Measurements from ENCODE around the gene IL17RE.
"Not testable (repeated sequence)": the region's sequence is repeated elsewhere in the genome, so short reads cannot be mapped to it uniquely, and the experiment has no call there.

Gene IL17RE, protein sequence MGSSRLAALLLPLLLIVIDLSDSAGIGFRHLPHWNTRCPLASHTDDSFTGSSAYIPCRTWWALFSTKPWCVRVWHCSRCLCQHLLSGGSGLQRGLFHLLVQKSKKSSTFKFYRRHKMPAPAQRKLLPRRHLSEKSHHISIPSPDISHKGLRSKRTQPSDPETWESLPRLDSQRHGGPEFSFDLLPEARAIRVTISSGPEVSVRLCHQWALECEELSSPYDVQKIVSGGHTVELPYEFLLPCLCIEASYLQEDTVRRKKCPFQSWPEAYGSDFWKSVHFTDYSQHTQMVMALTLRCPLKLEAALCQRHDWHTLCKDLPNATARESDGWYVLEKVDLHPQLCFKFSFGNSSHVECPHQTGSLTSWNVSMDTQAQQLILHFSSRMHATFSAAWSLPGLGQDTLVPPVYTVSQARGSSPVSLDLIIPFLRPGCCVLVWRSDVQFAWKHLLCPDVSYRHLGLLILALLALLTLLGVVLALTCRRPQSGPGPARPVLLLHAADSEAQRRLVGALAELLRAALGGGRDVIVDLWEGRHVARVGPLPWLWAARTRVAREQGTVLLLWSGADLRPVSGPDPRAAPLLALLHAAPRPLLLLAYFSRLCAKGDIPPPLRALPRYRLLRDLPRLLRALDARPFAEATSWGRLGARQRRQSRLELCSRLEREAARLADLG

DNA sequence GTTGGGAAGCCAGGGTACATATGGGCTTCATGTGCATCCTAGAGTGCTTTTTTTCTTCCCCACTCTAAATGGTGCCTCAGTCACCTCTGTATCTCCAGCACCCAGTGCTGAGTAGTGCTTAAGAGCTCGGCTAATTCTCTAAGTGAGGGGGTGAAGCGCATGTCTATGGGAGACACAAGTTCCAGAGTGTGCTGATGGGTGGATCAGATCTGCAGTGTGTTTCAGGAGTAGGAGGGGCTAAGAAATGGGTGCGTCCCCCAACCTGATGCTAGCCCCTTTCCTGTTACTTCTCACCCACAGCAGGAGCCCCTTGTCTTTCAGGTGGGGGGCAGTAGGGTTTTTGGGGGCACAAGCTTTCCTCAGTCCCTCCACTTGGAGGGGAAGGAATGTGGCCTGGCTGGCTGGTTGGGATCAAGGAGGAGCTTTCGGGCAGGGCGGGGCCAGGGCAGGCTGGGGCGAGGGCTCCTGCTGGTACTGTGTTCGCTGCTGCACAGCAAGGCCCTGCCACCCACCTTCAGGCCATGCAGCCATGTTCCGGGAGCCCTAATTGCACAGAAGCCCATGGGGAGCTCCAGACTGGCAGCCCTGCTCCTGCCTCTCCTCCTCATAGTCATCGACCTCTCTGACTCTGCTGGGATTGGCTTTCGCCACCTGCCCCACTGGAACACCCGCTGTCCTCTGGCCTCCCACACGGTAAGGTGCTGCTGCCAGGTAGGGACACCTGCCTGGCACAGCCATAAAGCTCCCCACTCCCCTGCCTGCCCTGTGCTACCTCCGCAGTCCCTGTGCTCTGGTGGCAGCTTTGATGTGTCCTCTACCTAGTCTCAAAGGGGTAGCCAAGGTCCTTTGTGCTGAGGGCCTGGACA is at the start of gene IL17RE:
Gene IL17RE (plus strand): TSS at position 477 of the 866 bp plus-strand sequence. CDS start 85 bp downstream, at position 562.
- DNase-seq: no peak

DNA sequence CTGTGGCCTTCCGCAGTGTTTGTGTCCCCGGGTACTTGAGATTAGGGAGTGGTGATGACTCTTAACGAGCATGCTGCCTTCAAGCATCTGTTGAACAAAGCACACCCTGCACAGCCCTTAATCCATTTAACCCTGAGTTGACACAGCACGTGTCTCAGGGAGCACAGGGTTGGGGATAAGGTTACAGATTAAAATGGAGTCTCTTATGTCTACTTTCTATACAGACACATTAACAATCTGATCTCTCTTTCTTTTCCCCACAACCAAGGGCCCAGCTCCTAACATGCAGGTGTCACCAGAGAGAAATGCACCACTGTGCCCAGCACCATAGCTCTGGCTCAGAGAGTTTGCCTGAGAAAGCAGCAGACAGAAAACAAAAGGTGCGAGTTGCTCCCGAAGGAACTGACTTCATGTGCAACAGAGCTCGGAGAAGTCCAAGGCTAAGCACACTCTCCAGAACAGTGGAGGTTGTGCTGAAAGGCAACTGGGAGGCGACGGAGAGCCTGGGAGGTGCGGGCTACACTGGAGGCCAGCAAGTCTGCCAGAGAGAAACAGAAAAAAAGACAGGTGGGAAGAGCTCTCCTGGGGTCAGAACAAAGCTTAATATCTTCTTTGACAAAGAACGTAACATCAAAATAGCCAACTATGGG is 48.2 kb upstream of the IL17RE start:
- DNase-seq: not testable (repeated sequence)

DNA sequence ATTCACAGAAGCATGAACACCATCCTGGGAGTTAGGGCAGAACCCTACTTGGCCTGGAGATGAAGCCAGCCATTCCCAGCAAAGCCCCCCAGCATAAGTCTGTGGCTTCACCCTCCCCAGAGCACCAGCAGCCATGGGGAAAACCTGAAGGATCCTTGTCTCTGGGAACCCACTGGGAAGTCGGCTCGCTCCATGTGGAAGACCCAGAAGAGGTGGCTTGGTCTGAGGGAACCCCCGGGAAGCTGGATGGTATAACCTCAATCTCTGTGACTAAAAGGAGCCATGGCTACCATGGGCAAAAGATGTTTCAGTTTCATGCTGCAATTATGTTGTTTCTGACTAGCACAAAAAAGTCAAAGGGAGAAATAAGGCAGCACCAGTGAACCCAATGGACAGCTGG is 47.1 kb upstream of the IL17RE start:
- DNase-seq: no peak

DNA sequence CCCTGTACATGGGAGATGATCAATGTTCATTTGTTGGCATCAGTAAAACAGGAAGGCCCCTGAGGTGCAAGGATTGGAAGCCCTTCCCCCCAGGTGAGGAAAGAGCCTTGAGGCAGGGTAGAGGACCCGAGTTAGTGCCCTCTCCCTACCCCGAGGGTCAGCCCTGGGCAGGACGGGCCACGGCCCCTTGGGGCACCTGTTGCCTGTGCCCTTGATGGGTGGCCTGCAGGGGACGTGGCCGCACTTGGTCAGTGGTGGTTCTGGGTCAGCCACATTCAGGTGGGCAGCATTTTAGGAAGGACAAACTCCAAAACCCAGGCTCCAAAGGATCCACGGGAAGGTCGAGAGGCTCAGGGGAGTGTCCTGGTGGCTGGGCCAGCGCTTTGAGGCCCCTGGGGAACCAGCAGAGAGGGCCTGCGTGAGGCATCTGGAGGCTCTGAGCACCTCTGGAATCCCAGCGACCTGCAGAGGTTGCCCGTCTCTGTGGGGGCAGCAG is 43.1 kb upstream of the IL17RE start:
- DNase-seq: no peak

DNA sequence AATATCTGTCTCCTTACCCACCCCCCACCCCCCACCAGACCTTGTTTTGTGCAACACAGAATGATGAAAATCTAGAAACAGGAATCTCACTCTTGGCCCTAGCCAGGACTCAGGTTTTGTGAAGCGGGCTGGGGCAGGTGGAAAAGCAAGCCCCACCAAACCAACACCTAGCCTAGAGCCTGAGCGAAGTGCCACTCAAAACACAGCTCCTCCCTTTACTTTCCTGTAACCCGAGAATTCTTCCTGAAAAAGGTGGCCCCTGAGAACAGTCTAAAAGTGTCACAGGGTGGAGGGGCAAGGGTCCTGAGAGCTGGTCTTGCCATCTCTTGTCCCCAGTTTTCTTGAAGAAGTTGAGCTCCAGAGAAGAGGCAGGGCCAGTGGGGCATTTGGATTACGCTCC is 41.4 kb upstream of the IL17RE start:
- no peak for DNase-seq

DNA sequence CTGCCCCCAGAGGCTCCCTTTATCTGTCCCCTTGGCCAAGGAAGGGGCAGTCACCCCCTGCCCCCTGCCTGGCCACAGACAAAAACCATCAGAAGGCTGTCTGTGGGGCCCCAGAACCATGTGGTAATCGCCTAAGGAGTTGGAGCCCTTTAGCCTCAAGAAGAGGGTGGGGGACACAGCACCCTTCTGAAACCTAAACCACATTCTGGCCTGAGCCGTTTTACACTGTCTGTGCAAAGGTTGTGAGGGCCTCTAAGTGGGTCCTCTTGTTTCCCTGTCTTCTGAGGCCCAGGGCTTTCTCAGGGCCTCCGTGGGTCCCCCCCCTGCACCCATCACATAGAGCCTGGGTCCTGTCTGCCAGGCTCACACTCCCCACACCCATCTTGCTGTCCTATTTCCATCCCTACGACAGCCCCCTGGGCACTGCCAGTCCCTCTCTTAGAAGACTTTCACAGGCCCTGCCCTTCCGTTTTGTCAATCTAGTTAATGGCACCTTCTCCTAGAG is 41.0 kb upstream of the IL17RE start:
- DNase-seq: no peak

DNA sequence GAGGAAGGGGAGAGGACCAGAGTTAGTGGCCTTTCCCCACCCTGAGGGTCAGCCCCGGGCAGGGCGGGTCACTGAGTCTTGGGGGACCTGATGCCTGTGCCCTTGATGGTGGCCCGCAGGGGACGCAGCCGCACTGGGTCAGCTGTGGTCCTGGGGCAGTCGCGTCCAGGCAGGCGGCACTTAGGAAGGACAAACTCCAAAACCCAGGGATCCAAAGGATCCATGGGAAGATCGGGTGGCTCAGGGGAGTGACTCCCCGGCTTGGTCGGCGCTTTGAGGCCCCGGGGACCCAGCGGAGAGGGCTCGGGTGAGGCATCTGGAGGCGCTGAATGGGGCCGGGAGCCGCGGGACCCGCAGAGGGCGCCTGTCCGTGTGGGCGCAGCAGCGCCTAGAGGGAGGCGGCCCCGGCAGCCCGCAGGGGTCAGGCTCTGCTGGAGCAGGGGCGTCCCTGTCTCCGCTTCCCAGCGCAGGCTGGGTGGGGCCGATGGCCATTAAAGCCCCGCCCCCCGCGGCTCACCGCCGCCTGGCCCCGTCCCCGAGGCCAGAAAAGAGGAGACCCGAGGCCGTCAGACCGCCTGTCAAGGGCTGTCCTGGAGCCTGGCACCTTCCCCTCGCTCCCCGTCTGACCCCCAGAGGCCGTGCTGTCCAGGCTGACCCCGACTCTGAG is 40.1 kb upstream of the IL17RE start:
- DNase-seq: no peak

DNA sequence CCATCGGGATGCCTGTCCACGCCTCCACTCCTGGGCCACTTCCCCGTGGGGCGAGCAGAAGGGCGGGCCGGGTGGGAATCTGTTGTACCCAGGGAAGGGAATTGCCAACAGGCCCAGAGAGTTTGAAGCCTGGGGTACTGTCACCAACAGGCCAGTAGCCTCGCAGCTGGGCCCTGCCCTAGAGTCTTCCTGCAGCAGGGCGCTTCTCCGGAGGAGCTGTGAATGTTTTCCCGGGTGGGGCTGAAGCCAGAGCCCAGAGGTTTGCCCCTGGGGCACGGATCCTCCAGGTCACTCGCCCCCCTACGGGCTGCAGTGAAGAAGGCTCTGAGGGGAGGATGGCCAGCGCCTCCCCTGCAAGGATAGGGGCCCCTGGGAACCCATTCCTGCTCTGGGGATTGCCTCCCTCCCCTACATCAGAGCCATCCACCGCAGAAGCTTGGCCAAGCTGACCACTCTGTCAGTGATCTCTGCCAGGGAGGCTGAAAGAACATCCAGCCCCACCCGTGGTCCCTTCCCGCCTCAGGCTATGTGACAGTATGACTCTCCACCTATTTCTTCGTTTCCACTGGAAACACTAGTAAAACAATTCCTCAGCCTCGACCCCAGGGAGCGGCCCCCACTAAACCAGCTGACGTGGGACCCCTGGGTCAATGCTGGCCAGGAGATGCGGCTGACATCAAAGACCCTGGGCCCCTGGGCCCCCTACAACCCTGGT is 39.4 kb upstream of the IL17RE start:
- DNase-seq: no peak

DNA sequence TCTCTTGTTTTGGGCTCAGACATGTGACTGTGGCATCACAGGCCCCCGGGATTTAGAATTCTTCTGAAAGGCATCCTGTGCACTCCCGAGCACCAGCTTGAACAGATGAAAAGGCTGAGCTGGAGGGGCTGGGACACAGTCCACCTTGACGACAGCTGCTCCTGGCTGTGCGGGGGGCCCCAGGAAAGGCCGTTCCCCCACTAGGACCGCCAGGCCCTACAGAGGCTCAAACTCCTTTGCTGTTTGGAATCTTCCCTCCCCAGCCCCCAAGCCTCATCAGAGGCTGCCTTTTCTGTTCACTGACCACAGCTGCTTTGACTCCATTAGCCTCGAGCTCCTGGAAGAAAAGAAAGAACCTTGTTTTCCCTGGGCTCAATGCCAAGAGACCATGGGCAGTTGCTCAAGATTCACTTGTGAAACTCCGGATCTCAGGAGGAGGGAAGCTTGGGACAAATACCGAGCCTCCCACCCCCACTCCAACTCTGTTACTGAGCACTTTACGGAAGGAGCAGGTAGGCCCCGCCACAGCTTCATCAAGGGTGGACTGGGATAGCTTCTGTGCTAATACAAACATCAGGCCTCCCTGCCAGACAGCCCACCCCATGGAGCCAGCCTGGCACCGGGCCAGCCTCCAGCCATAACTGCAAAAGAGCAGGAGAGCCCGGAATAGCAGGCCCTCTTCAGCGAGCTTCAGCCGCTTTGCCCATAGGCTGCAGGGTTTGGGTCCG is 38.3 kb upstream of the IL17RE start:
- DNase-seq: peak; percentile 39

DNA sequence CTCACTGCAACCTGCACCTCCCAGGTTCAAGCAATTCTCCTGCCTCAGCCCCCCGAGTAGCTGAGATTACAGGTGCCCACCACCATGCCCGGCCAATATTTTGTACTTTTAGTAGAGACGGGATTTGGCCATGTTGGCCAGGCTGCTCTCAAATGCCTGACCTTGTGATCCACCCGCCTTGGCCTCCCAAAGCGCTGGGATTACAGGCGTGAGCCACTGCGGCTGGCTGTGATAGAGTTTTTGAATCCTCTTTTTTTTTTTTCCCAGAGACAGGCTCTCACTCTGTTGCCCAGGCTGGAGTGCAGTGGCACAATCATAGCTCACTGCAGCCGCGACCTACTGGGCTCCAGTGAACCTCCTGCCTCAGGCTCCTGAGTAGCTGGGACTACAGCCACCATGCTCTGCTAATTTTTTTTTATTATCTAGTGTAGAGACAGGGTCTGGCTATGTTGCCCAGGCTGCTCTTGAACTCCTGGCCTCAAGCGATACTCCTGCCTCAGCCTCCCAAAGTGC is 37.5 kb upstream of the IL17RE start:
- DNase-seq: not testable (repeated sequence)

DNA sequence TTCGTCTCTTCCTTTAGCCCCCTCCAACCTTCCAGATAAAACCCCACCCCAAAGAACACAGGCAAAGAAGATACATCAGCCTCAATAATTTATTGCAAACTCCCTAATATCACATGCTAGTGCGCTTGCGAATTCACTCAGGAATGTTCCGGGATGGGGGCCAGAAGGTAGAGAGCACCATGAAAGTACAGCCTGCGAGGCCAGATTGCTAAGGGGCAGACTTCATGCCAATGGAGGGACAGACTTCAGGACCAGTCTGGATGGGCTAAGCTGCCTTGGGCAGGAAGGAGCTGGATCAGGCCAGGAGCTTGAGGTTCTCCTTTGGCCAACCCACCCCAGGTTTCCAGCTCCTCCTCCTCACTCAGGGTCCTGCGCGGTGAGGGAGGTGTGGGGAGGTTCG is 36.0 kb upstream of the IL17RE start:
- DNase-seq: no peak

DNA sequence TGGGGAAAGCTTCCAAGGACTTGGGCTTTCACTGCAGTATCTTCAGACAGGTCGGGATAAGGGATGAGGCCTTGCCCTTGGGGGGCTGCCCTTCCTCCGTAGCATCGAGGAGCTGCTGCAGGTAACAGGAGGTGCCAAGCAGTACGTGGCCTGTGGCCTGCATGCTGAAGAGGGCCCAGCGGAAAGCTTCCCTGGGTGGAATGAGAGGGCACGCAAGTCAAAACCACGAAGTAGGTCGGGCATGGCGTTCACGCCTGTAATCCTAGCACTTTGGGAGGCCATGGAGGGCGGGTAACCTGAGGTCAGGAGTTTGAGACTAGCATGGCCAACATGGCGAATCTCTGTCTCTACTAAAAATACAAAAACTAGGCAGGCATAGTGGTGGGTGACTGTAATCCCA is 35.5 kb upstream of the IL17RE start:
- no peak for DNase-seq

DNA sequence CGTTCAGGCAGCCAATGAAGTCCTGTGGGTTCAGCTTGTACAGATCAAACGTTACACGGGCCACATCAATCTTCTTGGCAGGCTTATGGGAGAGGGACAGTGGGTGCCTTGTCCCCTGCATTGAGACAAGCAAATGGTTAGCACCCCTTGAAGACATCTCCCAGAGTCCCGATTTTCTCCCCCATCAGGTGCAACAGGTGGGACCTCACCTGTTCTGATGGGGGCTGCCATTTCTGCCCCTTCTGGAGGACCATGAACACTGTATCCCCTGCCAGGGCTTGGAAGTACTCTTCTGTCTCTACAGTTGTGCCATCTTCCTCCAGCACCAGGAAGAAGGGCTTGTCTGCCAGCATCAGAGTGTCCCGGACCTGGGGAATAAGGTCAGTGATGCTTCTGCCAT is 32.7 kb upstream of the IL17RE start:
- no peak for DNase-seq

DNA sequence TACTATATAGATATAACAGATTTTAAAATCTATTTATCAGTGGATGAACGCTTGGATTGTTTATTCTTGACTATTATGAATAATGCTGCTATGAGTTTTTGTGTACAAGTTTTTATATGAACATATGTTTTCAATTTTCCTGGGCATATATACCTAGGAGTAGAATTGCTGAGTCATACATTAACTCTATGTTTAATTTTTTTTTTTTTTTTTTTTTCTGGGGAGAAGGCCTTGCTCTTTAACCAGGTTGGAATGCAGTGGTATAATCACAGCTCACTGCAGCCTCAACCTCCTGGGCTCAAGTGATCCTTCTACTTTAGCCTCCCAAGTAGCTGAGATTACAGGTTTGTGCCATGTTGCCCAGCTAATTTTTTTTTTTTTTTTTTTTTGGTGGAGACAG is 31.7 kb upstream of the IL17RE start:
- no peak for DNase-seq

DNA sequence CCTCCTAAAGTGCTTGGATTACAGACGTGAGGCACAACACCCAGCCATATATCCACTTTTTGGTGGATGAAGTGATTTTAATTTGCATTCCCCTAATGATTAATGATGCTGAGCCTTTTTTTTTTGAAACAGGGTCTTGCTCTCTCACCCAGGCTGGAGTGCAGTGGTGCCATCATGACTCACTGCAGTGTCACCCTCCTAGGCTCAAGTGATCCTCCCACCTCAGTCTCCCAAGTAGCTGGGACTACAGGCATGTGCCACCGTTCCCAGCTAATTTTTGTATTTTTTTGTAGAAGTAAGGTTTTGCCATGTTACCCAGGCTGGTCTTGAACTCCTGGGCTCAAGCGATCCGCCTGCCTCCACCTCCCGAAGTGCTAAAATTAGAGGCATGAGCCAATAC is 30.6 kb upstream of the IL17RE start:
- not testable (repeated sequence) for DNase-seq

DNA sequence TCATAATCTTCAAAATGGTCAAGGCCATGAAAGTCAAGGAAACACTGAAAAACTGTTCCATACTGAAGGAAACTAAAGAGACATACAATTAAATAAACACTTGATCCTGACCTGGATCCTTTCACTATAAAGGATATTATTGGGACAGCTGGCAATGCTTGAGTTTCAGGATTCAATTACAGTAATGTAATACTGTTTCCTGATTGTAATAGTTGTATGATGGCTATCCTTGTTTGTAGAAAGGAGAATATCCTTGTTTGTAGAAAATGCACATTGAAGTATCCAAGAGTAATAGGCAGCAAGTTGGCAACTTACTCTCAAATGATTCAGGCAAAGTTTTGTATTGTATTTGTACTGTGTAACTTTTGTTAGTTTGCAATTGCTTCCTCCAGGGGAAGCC is 27.2 kb upstream of the IL17RE start:
- no peak for DNase-seq

DNA sequence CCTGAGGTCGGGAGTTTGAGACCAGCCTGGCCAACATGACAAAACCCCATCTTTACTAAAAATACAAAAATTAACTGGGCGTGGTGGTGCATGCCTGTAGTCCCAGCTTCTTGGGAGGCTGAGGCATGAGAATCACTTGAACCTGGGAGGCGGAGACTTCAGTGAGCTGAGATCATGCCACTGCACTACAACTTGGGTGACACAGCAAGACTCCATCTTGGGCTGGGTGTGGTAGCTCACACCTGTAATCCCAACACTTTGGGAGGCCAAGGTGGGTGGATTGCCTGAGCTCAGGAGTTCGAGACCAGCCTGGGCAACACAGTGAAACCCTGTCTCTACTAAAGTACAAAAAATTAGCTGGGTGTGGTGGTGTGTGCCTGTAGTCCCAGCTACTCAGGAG is 26.4 kb upstream of the IL17RE start:
- not testable (repeated sequence) for DNase-seq

DNA sequence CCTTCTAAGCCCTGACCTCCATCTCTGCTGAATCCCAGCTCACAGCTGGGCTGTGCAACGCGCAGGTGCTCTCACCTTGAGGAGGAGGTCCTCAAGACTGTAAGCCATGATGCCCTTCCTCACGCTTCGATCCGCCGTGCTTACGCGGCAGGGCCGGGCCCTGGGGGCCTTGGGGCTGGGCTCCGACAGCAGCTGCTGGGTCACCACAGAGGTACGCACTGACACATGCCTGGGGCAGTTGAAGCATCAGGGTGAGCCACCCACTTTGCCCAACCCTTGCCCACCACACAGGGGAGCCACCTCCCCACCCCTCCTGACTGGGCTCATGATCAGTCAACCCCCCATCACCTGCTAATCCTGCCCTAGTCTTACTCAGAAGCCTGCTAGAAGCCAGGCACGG is 25.7 kb upstream of the IL17RE start:
- no peak for DNase-seq

DNA sequence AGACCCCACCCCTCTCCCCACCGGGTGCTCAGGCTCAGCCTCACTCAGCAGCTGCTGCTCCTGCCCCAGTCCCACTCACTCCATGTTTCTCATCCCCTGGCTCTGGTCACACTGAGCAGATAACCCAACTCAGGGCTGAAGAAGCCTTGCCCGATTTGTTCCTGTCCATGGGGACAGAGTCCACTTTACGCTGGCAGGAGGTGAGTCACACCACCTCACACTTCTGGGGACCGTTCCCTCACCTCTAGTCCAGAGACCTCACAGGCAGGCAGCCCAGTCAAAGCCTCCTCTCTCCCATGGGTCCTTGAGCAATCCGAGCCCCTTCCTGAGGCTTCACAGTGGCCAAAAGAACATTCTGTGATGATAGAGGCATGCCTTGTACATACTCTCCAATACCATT is 23.9 kb upstream of the IL17RE start:
- DNase-seq: no peak

DNA sequence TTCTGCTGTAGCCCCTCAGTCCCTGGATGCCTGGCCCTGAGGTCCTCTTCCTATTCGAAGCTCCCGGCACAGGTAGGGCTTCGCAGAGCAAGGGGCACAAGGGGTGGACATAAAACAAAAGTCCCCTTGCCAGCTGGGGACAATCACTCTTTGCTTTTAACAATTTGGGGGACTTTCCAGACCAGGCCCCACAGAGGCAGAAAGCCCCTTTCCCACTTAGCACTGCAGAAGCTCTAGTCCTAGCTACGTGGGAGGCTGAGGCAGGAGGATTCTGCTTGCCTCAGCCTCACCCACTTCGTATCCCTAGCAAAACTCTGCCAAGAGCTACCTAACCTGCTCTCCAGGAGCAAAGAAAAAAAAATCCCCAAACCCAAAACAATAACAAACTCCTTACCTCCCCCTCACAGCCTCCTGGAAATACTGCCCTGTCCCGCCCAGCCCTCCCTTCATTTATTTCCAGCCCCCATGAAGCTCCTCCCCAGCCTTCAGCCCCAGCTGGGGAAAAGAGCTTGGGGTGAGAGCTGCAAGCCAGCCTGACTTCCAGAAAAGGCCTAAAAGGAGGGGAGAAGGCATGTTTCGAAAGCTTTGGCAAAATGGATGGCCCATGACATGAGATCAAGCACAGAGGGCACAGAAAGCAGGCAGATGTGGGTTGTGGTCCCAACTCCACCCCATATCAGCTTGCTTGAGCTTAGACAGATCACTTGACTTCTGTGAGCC is 22.7 kb upstream of the IL17RE start, which contains the start of gene CIDEC:
Gene CIDEC (minus strand): TSS at position 424 of the 720 bp plus-strand sequence. CDS start 1,767 bp downstream, outside the sequence.
- no peak for DNase-seq
